Fibroblast of mammary gland (primary cell): ENCODE data around the gene NUDT21.

Experiments
- DNase-seq: peaks from one replicate; pipeline ENCODE4 v3.0.0-alpha.2; 2010; ENCODE audit warnings: low read depth
- H3K4me3 ChIP-seq: 2 replicates; pipeline ENCODE4 v1.5.1; 2011; ENCODE audit warnings: low read depth, mild to moderate bottlenecking, low read length, moderate library complexity; ENCODE audit not compliant: control insufficient read depth
- TF ChIP-seq, protein P1 (sequence below): conservative IDR thresholded peaks from 2 replicates; pipeline ENCODE4 v1.5.1; 2011; ENCODE audit warnings: low read depth, low read length, inconsistent platforms; ENCODE audit not compliant: control insufficient read depth, insufficient read depth

The NUDT21 gene

DNA sequence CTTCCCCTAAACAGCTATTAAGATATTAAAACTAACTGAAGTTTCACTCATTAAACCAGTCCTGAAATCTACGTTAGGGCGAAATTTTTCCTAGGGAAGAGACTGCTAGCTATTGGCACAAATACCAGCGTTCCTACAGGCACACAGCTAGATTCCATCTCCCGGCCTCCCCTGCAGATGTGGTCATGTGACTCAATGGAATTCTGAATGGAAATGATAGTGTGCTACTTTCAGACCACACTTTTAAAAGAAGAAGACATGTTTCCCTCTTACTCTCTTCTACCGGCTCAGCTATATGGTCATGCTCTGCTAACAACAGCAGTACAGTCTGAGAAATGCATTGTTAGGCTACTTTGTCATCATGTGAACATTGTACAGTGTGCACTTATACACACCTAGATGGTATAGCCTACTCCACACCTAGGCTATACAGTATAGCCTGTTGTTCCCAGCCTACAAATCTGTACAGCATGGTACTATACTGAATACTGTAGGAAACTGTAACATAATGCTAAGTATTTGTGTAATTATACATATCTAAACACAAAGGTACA lies 31.6 kb upstream of the NUDT21 start:
- DNase-seq: no peak
- H3K4me3 ChIP-seq: no peak overlapping the region
- TF ChIP-seq, protein P1, sequence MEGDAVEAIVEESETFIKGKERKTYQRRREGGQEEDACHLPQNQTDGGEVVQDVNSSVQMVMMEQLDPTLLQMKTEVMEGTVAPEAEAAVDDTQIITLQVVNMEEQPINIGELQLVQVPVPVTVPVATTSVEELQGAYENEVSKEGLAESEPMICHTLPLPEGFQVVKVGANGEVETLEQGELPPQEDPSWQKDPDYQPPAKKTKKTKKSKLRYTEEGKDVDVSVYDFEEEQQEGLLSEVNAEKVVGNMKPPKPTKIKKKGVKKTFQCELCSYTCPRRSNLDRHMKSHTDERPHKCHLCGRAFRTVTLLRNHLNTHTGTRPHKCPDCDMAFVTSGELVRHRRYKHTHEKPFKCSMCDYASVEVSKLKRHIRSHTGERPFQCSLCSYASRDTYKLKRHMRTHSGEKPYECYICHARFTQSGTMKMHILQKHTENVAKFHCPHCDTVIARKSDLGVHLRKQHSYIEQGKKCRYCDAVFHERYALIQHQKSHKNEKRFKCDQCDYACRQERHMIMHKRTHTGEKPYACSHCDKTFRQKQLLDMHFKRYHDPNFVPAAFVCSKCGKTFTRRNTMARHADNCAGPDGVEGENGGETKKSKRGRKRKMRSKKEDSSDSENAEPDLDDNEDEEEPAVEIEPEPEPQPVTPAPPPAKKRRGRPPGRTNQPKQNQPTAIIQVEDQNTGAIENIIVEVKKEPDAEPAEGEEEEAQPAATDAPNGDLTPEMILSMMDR: no peak

DNA sequence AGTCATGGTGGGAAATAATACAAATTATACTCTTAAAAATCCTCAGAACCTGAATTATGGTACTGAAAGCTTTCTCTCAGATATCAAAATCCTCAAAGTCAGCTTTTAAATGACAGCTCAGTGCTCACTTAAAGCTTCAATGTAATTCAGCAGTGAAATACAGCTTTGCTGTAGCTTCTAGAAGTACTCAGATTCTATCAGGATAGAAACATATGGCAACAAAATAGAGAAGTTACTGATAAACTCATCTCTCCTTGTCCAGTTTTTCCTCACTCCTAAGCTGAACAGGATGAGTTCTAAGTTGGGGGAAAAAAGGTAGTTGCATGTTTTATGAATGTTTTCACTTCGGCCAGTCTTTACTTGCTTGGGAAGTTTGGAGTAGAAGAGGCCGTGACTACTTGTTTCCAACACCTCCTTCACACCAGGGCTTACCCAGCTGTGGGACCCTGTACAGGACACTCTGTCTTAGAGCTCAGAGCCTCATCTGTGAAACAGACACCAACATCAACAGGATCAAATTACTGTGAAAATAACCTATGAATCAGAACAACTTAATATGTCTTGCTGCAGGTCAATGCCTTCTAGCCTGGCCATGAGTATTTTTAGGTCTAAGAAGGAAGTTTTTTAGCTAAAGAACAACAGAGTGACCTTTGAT lies 30.5 kb upstream of the NUDT21 start:
- no peak overlapping the region for H3K4me3 ChIP-seq
- peak; percentile 55 for DNase-seq
- TF ChIP-seq, protein P1: no peak

DNA sequence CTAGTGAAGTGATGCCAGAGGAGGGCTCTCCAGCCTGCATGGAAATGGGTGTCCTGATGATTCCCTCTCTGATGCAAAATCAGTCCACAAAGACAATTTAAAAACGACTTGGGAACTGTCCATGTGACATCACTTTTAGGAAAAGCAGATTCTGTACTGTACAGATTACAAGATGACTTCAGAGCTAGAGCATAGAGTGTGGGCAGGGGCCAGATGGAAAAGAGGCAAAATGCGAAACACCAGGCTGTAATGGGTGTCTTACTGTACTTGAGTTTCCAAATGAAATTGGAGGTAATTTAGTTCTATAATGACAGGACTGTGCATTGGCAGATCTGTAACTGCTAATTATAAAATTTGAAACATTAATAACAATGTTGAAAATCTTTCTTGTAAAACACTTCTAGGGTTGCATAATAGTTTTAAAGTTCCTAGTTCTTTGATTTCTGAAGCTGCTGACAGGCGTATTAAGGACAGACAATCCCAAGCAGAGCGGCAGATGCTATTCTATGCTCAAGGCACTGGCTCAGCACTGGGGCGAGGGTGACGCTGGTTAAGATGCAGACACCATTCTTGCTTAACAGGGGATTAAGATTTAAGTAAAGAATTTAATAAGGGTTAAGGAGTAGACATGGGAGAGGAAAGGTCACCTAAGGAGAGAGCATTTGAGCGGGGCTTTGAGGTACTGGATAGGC lies 29.8 kb upstream of the NUDT21 start:
- peak; percentile 48 for DNase-seq

DNA sequence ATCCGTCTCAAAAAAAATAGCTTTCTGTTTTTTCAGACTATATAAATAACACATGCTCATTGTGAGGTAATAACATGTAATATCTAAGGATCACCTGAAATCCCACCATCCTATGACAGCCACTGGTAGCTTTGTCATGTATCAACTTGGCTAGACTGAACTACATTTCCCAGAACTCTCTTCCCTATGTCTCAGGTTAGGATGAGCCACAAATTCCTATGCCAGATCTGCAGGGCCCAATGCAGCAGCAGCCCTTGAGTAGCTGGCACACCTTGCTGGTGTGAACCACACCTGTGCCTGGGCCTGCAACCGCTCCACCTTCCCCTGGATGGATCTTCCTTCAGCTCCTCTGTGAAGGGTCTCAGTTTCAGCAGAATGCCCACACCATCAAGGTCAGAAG lies 28.3 kb upstream of the NUDT21 start:
- no peak for DNase-seq
- no peak overlapping the region for H3K4me3 ChIP-seq
- TF ChIP-seq, protein P1: no peak

More for the DNA sequence above, 29.8 kb upstream of the NUDT21 start:
- TF ChIP-seq, protein P1: no peak
- H3K4me3 ChIP-seq: no peak overlapping the region

DNA sequence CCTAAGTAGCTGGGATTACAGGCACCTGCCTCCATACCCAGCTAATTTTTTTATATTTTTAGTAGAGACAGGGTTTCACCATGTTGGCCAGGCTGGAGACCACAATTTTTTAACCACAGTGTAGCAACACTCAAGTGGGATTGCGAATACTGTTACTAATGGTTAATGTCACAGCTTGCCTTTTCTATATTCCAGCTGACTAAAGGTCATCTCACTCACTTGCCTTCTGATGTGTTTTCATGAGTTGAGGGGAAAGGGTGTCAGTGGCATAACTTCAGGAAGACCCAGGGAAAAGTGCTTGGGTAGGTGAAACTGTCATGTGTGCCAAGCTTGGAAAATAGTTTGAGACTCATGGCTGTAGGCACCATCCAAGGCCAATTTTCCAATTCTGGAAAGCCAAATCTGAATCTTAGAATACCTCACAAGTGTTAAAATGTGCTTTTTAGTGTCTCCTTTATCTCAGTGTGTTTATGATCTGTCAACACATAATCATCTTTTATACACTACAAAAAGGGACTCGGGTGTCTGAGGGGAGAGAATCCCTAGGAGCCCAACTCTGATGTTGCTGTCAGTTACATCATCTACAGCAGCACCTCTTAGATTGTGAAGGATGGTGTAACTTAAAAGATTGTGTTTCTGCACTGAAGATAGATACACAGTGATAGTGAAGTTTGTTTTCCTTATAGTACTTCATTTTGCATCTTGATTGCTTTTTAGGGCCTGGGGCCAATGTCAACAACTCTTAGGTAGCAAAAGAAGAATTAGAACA lies 27.3 kb upstream of the NUDT21 start:
- H3K4me3 ChIP-seq: no peak overlapping the region
- DNase-seq: peak; percentile 12
- TF ChIP-seq, protein P1: no peak

DNA sequence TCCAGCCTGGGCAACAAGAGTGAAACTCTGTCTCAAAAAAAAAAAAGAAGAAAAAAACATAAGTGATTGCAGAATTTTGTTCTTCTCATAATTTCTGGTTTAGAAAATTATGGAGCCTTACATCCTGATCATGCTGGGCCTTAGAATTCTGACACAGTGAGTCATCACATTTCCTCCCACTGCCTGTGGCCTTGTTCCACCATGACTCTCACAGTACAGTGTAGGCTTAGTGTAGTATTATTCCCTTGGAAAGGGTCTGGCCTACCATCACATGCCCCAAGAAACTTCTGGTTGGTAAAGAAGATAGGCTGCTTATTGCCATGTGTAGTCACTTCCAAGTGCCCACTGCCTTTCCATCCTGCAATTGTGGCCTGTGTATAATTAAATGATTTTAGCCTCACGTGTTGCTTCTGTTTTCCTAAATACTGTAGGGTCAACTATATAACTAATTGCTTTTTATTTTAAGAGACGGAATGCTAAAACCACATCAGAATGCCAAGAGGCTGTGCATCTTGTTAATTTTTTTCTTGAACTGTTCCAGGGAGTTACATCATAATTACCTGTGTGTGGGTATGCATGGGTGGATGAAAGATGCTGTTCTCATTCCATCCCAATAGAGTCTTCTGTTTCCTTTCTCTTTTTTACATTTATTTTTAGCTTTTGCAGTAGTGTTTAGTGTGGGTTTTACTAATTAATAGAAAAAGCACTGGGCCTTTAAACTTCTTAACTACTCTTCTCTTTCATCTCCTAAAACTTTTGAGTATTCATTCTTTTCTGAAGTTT lies 26.2 kb upstream of the NUDT21 start:
- peak; percentile 91 for DNase-seq
- H3K4me3 ChIP-seq: no peak overlapping the region
- TF ChIP-seq, protein P1: no peak
